PC-3 (cell line): ENCODE measurements around the gene IER5L. TPM values are rescaled to one million over a fixed set of nuclear protein-coding genes. Genes with fewer than 3 reads are reported as not detected.

Source experiments
- ATAC-seq: fragments of 200-7000 bp; cut with Tn5 transposase; 2 replicates; pipeline ENCODE4 v1.9.1; 2020; ENCODE audit warnings: mild to moderate bottlenecking, moderate library complexity
- BruUV-seq: library from RNA; stranded (reverse); fragments of 400-500 nt; replicated peaks from 2 replicates; lab custom pipeline; 2021; lab: Mats Ljungman, UMichigan
- CTCF ChIA-PET: fragments of 300-600 bp; sonication (Branson Sonifier 250); formaldehyde crosslinking; loops from one replicate; lab custom pipeline; 2022; ENCODE audit warnings: antibody characterized with exemption; lab: Charles Lee
- POLR2A ChIA-PET: fragments of 300-600 bp; sonication (Branson Sonifier 250); formaldehyde crosslinking; loops from one replicate; lab custom pipeline; 2022; ENCODE audit warnings: antibody characterized with exemption; ENCODE audit not compliant: unreplicated experiment; lab: Charles Lee
- DNase-seq: peaks from one replicate; pipeline ENCODE4 v3.0.0-alpha.2; 2015
- H2AFZ ChIP-seq: fragments of 300-600 bp; sonication (generic); 2 replicates; pipeline ENCODE4 v1.6.0; 2016; ENCODE audit warnings: antibody characterized with exemption, low read length
- H3F3A ChIP-seq: fragments of 300-600 bp; sonication (generic); one replicate; pipeline ENCODE4 v1.6.0; 2017; ENCODE audit warnings: antibody characterized with exemption, low read length, control low read depth, mild to moderate bottlenecking; ENCODE audit not compliant: unreplicated experiment
- H3K27ac ChIP-seq: fragments of 300-600 bp; sonication (generic); 2 replicates; pipeline ENCODE4 v1.5.1; 2016; ENCODE audit warnings: mild to moderate bottlenecking, low read length
- H3K27me3 ChIP-seq: fragments of 300-600 bp; sonication (generic); 2 replicates; pipeline ENCODE4 v1.6.1; 2016; ENCODE audit warnings: low read length, mixed read lengths
- H3K36me3 ChIP-seq: fragments of 300-600 bp; sonication (generic); 2 replicates; pipeline ENCODE4 v1.6.1; 2016; ENCODE audit warnings: low read depth, mixed run types, low read length, mixed read lengths
- H3K4me1 ChIP-seq: fragments of 300-600 bp; sonication (generic); 2 replicates; pipeline ENCODE4 v1.5.1; 2016; ENCODE audit warnings: low read length; ENCODE audit not compliant: insufficient read depth
- H3K4me2 ChIP-seq: fragments of 300-600 bp; sonication (generic); 2 replicates; pipeline ENCODE4 v1.6.0; 2016; ENCODE audit warnings: low read length
- H3K4me3 ChIP-seq: fragments of 300-600 bp; sonication (generic); 2 replicates; pipeline ENCODE4 v1.5.1; 2016; ENCODE audit warnings: mild to moderate bottlenecking, low read length, mixed read lengths
- H3K79me2 ChIP-seq: fragments of 300-600 bp; sonication (generic); 2 replicates; pipeline ENCODE4 v1.6.1; 2017; ENCODE audit warnings: low read length, mixed read lengths
- H3K9ac ChIP-seq: fragments of 300-600 bp; sonication (generic); 2 replicates; pipeline ENCODE4 v1.6.0; 2016; ENCODE audit warnings: mild to moderate bottlenecking, low read length
- H3K9me2 ChIP-seq: fragments of 300-600 bp; sonication (generic); replicated peaks from 2 replicates; pipeline ENCODE4 v1.6.1; 2016; ENCODE audit warnings: mixed run types, low read length, mixed read lengths
- H3K9me3 ChIP-seq: fragments of 300-600 bp; sonication (generic); 2 replicates; pipeline ENCODE4 v1.6.1; 2016; ENCODE audit warnings: low read length, mixed read lengths
- H4K20me1 ChIP-seq: fragments of 300-600 bp; sonication (generic); 2 replicates; pipeline ENCODE4 v1.6.1; 2016; ENCODE audit warnings: low read length, mixed read lengths
- EZH2 ChIP-seq: fragments of 300-600 bp; sonication (generic); IDR thresholded peaks from one replicate; pipeline ENCODE4 v1.6.1; 2017; ENCODE audit warnings: antibody characterized with exemption, mild to moderate bottlenecking, low read length; ENCODE audit not compliant: unreplicated experiment
- EZH2phosphoT487 ChIP-seq: fragments of 300-600 bp; sonication (generic); IDR thresholded peaks from 2 replicates; pipeline ENCODE4 v1.6.1; 2018; ENCODE audit warnings: mild to moderate bottlenecking, antibody characterized with exemption, low read length, borderline replicate concordance
- intact Hi-C: fragments of 100-400 bp; cut with micrococcal nuclease; formaldehyde crosslinking; loops from 2 replicates; pipeline ENCODE4 v1.9.0; 2023
- total RNA-seq: library from RNA; depleted of rRNA; stranded (reverse); fragments of >200 nt; gene quantifications from 2 replicates; pipeline ENCODE4 v1.2.3, GENCODE V29; 2014
- TF ChIP-seq, protein P1 (sequence below): fragments of 300-600 bp; sonication (generic); conservative IDR thresholded peaks from 2 replicates; pipeline ENCODE4 v1.5.1; 2017; ENCODE audit warnings: antibody characterized with exemption, low read depth, mild to moderate bottlenecking, low read length

Gene IER5L
- total RNA-seq, 1 experiment from 2014 or later, result 46.1 TPM

- Histone ChIP-seq H2AFZ (no peak overlapping the region), H3K9ac (no peak overlapping the region), H3K9me2 (no peaks in the 10 kb centered on the region), H3K27ac (no peak overlapping the region), H3K4me1 (no peaks in the 10 kb centered on the region), H3F3A (no peaks in the 10 kb centered on the region), H3K79me2 (no peaks in the 10 kb centered on the region), H4K20me1 (no peaks in the 10 kb centered on the region), H3K9me3 (no peaks in the 10 kb centered on the region), H3K4me2 (no peak overlapping the region), H3K4me3 (no peak overlapping the region), H3K36me3 (no peaks in the 10 kb centered on the region), H3K27me3 (no peaks in the 10 kb centered on the region)
- ChIA-PET POLR2A (no interaction called here), CTCF (no interaction called here)
- BruUV-seq, result no TSS peak
- ATAC-seq (no peak), DNase-seq (no peak)
- intact Hi-C loops, result no loop called here
- TF ChIP-seq EZH2phosphoT487 (no peak), EZH2 (no peak)
- TF ChIP-seq, protein P1, sequence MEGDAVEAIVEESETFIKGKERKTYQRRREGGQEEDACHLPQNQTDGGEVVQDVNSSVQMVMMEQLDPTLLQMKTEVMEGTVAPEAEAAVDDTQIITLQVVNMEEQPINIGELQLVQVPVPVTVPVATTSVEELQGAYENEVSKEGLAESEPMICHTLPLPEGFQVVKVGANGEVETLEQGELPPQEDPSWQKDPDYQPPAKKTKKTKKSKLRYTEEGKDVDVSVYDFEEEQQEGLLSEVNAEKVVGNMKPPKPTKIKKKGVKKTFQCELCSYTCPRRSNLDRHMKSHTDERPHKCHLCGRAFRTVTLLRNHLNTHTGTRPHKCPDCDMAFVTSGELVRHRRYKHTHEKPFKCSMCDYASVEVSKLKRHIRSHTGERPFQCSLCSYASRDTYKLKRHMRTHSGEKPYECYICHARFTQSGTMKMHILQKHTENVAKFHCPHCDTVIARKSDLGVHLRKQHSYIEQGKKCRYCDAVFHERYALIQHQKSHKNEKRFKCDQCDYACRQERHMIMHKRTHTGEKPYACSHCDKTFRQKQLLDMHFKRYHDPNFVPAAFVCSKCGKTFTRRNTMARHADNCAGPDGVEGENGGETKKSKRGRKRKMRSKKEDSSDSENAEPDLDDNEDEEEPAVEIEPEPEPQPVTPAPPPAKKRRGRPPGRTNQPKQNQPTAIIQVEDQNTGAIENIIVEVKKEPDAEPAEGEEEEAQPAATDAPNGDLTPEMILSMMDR, result no peak
Observed at GRCh38 chr9:129218272-129218625, 40.2 kb upstream of the IER5L start.

GRCh38 chr9:129213551-129213950 lies 35.5 kb upstream of the IER5L start:
- Histone ChIP-seq H2AFZ (no peak overlapping the region), H3K9me3 (no peaks in the 10 kb centered on the region), H3K79me2 (no peaks in the 10 kb centered on the region), H3K27me3 (no peaks in the 10 kb centered on the region), H3K4me1 (no peaks in the 10 kb centered on the region), H3K4me3 (no peak overlapping the region), H3K36me3 (no peaks in the 10 kb centered on the region), H3K9me2 (no peaks in the 10 kb centered on the region), H3F3A (no peaks in the 10 kb centered on the region), H3K27ac (no peak overlapping the region), H4K20me1 (no peaks in the 10 kb centered on the region), H3K4me2 (no peak overlapping the region), H3K9ac (no peak overlapping the region)
- DNase-seq, result no peak
- intact Hi-C loops, result no loop called here
- TF ChIP-seq, protein P1, result no peak
- TF ChIP-seq EZH2 (no peak), EZH2phosphoT487 (no peak)
- ChIA-PET CTCF (no interaction called here), POLR2A (no interaction called here)
- BruUV-seq, result no TSS peak
- no peak for ATAC-seq

- POLR2A ChIA-PET, result no interaction called here
- BruUV-seq, result no TSS peak
- Histone ChIP-seq H3K4me2 (no peak overlapping the region), H3K9me2 (no peaks in the 10 kb centered on the region), H2AFZ (no peak overlapping the region), H4K20me1 (no peaks in the 10 kb centered on the region), H3K27ac (no peak overlapping the region), H3K36me3 (no peaks in the 10 kb centered on the region), H3K9ac (no peak overlapping the region), H3K4me1 (no peaks in the 10 kb centered on the region), H3K9me3 (no peaks in the 10 kb centered on the region), H3K27me3 (no peaks in the 10 kb centered on the region), H3K79me2 (no peaks in the 10 kb centered on the region), H3K4me3 (no peak overlapping the region), H3F3A (no peaks in the 10 kb centered on the region)
- CTCF ChIA-PET, result no interaction called here
- TF ChIP-seq, protein P1, result no peak
- TF ChIP-seq EZH2phosphoT487, result no peak
- no peak for TF ChIP-seq EZH2
- intact Hi-C loops, result no loop called here
- ATAC-seq, result no peak
- DNase-seq, result no peak
Observed at GRCh38 chr9:129211686-129212085, 33.6 kb upstream of the IER5L start.
